ENCODE measurements around the gene SYT12.

DNA sequence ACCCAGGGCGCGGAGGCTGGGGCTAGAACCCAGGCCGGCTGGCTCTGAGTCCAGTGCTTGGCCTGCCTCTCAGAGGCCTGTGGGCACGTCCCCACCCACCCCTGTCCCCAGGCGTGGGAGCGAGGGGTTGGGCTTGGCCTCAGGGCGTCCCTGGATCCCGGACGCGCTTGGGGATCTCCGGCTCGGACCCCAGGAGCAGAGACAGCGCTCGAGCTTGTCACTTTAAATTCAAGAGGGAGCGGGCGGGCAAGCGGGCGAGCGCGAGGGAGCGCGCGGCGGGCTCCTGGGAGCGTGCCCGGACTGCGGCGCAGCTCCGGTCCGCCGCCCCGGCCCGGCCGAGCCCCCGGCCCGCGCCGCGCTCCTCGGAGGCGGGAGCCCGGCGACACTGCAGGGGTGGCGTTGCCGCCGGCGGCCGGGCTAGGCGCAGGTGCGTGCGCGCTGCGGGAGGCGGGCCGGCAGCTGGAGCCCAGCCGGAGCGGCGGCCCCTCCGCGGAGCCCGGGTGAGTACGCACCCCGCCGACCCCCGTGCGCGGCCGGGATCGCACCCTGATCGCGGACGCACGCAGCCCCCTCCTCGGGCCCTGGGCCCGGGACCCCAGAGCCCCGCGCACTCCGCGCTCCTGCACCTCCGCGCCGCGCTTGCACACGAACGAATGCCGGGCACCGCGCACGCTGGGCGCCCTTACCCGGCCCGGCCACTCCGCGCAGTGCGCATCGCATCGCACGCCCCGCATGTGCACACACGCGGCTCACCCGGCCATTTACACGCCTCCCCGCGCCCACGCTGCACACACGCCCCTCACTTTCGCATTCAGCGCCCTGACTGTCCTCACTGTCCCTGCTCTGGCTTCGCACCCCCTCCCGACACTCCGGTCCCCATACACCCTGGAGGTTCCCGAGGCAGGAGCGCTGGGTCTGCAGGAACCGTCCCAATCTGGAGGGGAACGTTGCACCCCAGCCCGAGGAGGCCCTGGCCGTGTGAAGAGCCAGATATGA lies at the start of gene SYT12:
- TF ChIP-seq, protein P1, sequence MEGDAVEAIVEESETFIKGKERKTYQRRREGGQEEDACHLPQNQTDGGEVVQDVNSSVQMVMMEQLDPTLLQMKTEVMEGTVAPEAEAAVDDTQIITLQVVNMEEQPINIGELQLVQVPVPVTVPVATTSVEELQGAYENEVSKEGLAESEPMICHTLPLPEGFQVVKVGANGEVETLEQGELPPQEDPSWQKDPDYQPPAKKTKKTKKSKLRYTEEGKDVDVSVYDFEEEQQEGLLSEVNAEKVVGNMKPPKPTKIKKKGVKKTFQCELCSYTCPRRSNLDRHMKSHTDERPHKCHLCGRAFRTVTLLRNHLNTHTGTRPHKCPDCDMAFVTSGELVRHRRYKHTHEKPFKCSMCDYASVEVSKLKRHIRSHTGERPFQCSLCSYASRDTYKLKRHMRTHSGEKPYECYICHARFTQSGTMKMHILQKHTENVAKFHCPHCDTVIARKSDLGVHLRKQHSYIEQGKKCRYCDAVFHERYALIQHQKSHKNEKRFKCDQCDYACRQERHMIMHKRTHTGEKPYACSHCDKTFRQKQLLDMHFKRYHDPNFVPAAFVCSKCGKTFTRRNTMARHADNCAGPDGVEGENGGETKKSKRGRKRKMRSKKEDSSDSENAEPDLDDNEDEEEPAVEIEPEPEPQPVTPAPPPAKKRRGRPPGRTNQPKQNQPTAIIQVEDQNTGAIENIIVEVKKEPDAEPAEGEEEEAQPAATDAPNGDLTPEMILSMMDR (IDR thresholded peaks at IDR 0.05; ENCODE audit: low read length): no peak
- TF ChIP-seq EZH2 (IDR thresholded peaks at IDR 0.05; ENCODE audit: borderline replicate concordance, low read length): no peak
